Neuronal stem cell (in vitro differentiated cells): ENCODE measurements around the gene CLRN2.

Source experiments
- DNase-seq: peaks from one replicate; pipeline ENCODE4 v3.0.0-alpha.2; 2013; ENCODE audit warnings: low spot score
- H2AFZ ChIP-seq: one replicate; pipeline ENCODE4 v1.6.1; 2013; ENCODE audit warnings: mild to moderate bottlenecking, low read length, inconsistent platforms
- H2AK5ac ChIP-seq: 2 replicates; pipeline ENCODE4 v1.6.1; 2013; ENCODE audit warnings: low read depth, mild to moderate bottlenecking, inconsistent platforms, low read length, moderate library complexity, mixed read lengths
- H2BK120ac ChIP-seq: 2 replicates; pipeline ENCODE4 v1.6.1; 2013; ENCODE audit warnings: low read depth, mild to moderate bottlenecking, inconsistent platforms, low read length, moderate library complexity, mixed read lengths
- H2BK12ac ChIP-seq: one replicate; pipeline ENCODE4 v1.6.1; 2013; ENCODE audit warnings: low read length, inconsistent platforms
- H2BK15ac ChIP-seq: 2 replicates; pipeline ENCODE4 v1.6.1; 2013; ENCODE audit warnings: mild to moderate bottlenecking, low read length, inconsistent platforms, mixed read lengths
- H2BK5ac ChIP-seq: one replicate; pipeline ENCODE4 v1.6.1; 2013; ENCODE audit warnings: inconsistent platforms, mild to moderate bottlenecking, low read length, moderate library complexity
- H3K14ac ChIP-seq: one replicate; pipeline ENCODE4 v1.6.1; 2013; ENCODE audit warnings: low read length, inconsistent platforms
- H3K18ac ChIP-seq: 2 replicates; pipeline ENCODE4 v1.6.1; 2013; ENCODE audit warnings: low read length, inconsistent platforms
- H3K23ac ChIP-seq: 2 replicates; pipeline ENCODE4 v1.6.1; 2013; ENCODE audit warnings: low read depth, mild to moderate bottlenecking, mixed read lengths, low read length, inconsistent platforms; ENCODE audit not compliant: poor library complexity
- H3K27ac ChIP-seq: replicated peaks from 3 replicates; pipeline ENCODE4 v1.5.1; 2013; ENCODE audit warnings: low read length, inconsistent platforms
- H3K27me3 ChIP-seq, 3 experiments: 2 replicates each; pipeline ENCODE4 v1.6.1; 2013; ENCODE audit warnings: low read length in 3 of 3, mild to moderate bottlenecking in 2 of 3, inconsistent platforms in 1 of 3, low read depth in 1 of 3, mixed read lengths in 1 of 3, moderate library complexity in 1 of 3; ENCODE audit not compliant: control insufficient read depth in 3 of 3, insufficient read depth in 3 of 3
- H3K36me3 ChIP-seq, 2 donors: replicated peaks in 1 of 2; 2 replicates each; pipeline ENCODE4 v1.6.1; 2013; ENCODE audit warnings: low read length in 2 of 2; ENCODE audit not compliant: control insufficient read depth in 2 of 2, insufficient read depth in 2 of 2
- H3K4ac ChIP-seq: 2 replicates; pipeline ENCODE4 v1.6.1; 2013; ENCODE audit warnings: inconsistent platforms, mild to moderate bottlenecking, low read length, moderate library complexity
- H3K4me1 ChIP-seq, 2 donors: 1 replicate in 1 of 2; 2 replicates in 1 of 2; pipeline ENCODE4 v1.6.1; 2013; ENCODE audit warnings: low read length in 2 of 2, low read depth in 1 of 2; ENCODE audit not compliant: control insufficient read depth in 2 of 2, insufficient read depth in 1 of 2
- H3K4me2 ChIP-seq: one replicate; pipeline ENCODE4 v1.6.1; 2013; ENCODE audit warnings: mild to moderate bottlenecking, low read length, inconsistent platforms; ENCODE audit not compliant: insufficient read depth, poor library complexity, severe bottlenecking
- H3K4me3 ChIP-seq, 2 donors: 2 replicates each; pipeline ENCODE4 v1.5.1; 2013; ENCODE audit warnings: low read length in 2 of 2, mild to moderate bottlenecking in 2 of 2, inconsistent platforms in 1 of 2, moderate library complexity in 1 of 2
- H3K79me1 ChIP-seq: one replicate; pipeline ENCODE4 v1.6.1; 2013; ENCODE audit warnings: low read depth, mild to moderate bottlenecking, inconsistent platforms, low read length, moderate library complexity
- H3K9ac ChIP-seq: one replicate; pipeline ENCODE4 v1.6.1; 2013; ENCODE audit warnings: mild to moderate bottlenecking, low read depth, low read length, inconsistent platforms; ENCODE audit not compliant: poor library complexity
- H3K9me3 ChIP-seq, 2 donors: replicated peaks in 1 of 2; 2 replicates each; pipeline versions ENCODE3 to v1.6.1; 2013; ENCODE audit warnings: low read length in 2 of 2, mild to moderate bottlenecking in 2 of 2, inconsistent platforms in 1 of 2, low read depth in 1 of 2, mixed read lengths in 1 of 2, moderate library complexity in 1 of 2; ENCODE audit not compliant: control insufficient read depth in 2 of 2, insufficient read depth in 1 of 2
- H4K8ac ChIP-seq: one replicate; pipeline ENCODE4 v1.6.1; 2013; ENCODE audit warnings: low read depth, mild to moderate bottlenecking, inconsistent platforms, low read length, moderate library complexity
- H4K91ac ChIP-seq: one replicate; pipeline ENCODE4 v1.6.1; 2013; ENCODE audit warnings: low read length, low read depth, mild to moderate bottlenecking, inconsistent platforms; ENCODE audit not compliant: poor library complexity
- WGBS, 2 donors: extraction: QIAGEN DNeasy Blood & Tissue Kit; methylation state at CpG; one replicate each; pipeline ENCODE4 v1.1.7; 2013; ENCODE audit warnings: missing lambda C conversion rate in 2 of 2, mixed read lengths in 1 of 2; ENCODE audit not compliant: insufficient read length in 2 of 2, insufficient replicate concordance in 1 of 2; ENCODE audit errors: extremely low coverage in 2 of 2; 5-methylcytosine and 5-hydroxymethylcytosine counted together

CLRN2 gene

GRCh38 chr4:17494258-17495190 is 20.4 kb upstream of the CLRN2 start:
- Histone ChIP-seq H3K4me2 (no peak overlapping the region), H2BK15ac (no peak overlapping the region), H2BK5ac (no peak overlapping the region), H3K4me1 (peaks cover 0 to 2% of the 10 kb centered on the region in 2 donors), H3K4me3 (peak overlapping the region in 1 of 2 donors; percentile 23), H2AK5ac (no peak overlapping the region), H4K91ac (no peak overlapping the region), H3K79me1 (no peaks in the 10 kb centered on the region), H3K4ac (no peak overlapping the region), H2AFZ (no peak overlapping the region), H3K27me3 (no peaks in the 10 kb centered on the region), H3K36me3 (peaks cover 14 to 53% of the 10 kb centered on the region in 2 donors), H3K9me3 (no peaks in the 10 kb centered on the region), H3K23ac (no peak overlapping the region), H3K9ac (no peak overlapping the region), H4K8ac (no peak overlapping the region), H2BK12ac (no peak overlapping the region), H3K27ac (no peak overlapping the region), H2BK120ac (no peak overlapping the region), H3K14ac (no peak overlapping the region), H3K18ac (no peak overlapping the region)
- WGBS, 2 donors = no CpG with 5 or more reads among the region's 10 CpGs
- DNase-seq = no peak

DNA sequence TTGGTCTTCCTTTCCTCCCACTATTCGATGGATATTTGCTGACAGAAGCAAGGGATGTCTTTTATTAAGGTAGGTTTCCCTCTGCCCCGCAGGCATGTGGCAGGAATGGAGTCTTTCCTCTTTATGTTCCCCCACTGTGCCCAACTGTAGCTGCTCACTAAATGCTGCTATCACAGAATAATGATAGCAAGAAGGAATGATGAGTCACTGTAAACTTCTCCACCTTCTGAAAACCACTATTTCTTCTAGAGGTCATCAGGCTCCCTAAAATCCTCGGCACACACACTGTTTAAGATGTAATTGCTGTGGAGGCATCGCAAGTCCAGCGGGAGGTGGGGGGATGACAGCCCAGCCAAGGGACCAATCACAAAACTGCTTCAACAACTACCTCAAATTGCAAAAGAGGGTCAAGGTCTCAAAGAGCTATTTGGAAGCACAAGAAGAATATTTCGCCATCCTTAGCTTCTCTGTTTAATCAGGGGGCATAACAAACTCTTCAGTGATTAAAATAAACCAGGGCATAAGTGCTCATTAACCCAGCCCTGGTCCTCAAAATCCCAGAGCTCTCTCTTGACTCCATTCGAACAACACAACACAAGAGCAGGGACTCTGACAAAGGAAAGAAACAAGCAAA is 17.0 kb upstream of the CLRN2 start:
- no CpG with 5 or more reads among the region's 7 CpGs for WGBS, 2 donors
- no peak overlapping the region for H3K27ac ChIP-seq
- no peak overlapping the region for H3K4ac ChIP-seq
- no peak overlapping the region for H2BK5ac ChIP-seq
- no peak overlapping the region for H3K23ac ChIP-seq
- no peaks in the 10 kb centered on the region for H3K9me3 ChIP-seq
- H4K8ac ChIP-seq = no peak overlapping the region
- peaks cover 7 to 74% of the 10 kb centered on the region in 2 donors for H3K36me3 ChIP-seq
- no peak overlapping the region for H2AK5ac ChIP-seq
- no peak overlapping the region for H2BK12ac ChIP-seq
- no peaks in the 10 kb centered on the region for H3K27me3 ChIP-seq
- no peak overlapping the region for H3K9ac ChIP-seq
- no peak overlapping the region for H3K14ac ChIP-seq
- H2AFZ ChIP-seq = no peak overlapping the region
- H3K4me3 ChIP-seq = no peak overlapping the region
- H3K4me2 ChIP-seq = no peak overlapping the region
- H2BK120ac ChIP-seq = no peak overlapping the region
- H3K4me1 ChIP-seq = peaks cover 0 to 2% of the 10 kb centered on the region in 2 donors
- H3K79me1 ChIP-seq = no peaks in the 10 kb centered on the region
- H3K18ac ChIP-seq = no peak overlapping the region
- H2BK15ac ChIP-seq = no peak overlapping the region
- no peak overlapping the region for H4K91ac ChIP-seq
- DNase-seq = no peak

GRCh38 chr4:17500574-17500973 is 14.4 kb upstream of the CLRN2 start:
- H2AFZ ChIP-seq = no peak overlapping the region
- H3K79me1 ChIP-seq = no peaks in the 10 kb centered on the region
- H4K91ac ChIP-seq = no peak overlapping the region
- no peak overlapping the region for H3K4me3 ChIP-seq
- H2BK15ac ChIP-seq = no peak overlapping the region
- no peak overlapping the region for H3K23ac ChIP-seq
- peaks cover 10 to 67% of the 10 kb centered on the region in 2 donors for H3K36me3 ChIP-seq
- no peak overlapping the region for H3K4me2 ChIP-seq
- no peak overlapping the region for H3K18ac ChIP-seq
- no peak overlapping the region for H2BK12ac ChIP-seq
- H3K14ac ChIP-seq = no peak overlapping the region
- H2BK5ac ChIP-seq = no peak overlapping the region
- no peak overlapping the region for H3K9ac ChIP-seq
- H3K27ac ChIP-seq = no peak overlapping the region
- H3K4me1 ChIP-seq = no peaks in the 10 kb centered on the region
- no peaks in the 10 kb centered on the region for H3K9me3 ChIP-seq
- no peak for DNase-seq
- H4K8ac ChIP-seq = no peak overlapping the region
- no peak overlapping the region for H3K4ac ChIP-seq
- no peaks in the 10 kb centered on the region for H3K27me3 ChIP-seq
- no peak overlapping the region for H2BK120ac ChIP-seq
- H2AK5ac ChIP-seq = no peak overlapping the region

DNA sequence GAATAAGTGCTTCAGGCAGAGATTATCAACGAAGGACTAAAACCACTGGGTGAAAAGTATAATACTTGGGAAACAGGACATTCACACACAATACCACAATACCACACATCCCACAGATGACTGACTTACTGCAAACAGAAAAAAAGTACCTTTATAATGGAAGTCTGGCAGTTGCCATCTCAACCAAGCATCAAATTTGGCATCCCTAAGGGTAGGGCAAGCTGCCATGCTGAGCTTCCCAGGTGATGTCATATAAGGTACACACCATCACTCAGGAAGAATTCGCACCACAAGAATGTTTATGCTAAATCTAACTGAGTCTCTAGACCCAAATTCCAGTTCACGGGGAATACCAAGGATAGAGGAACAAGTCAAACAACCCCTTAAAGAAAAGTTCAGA is 12.2 kb upstream of the CLRN2 start:
- Histone ChIP-seq H2BK120ac (no peak overlapping the region), H3K79me1 (no peaks in the 10 kb centered on the region), H2AK5ac (no peak overlapping the region), H3K14ac (no peak overlapping the region), H2BK12ac (no peak overlapping the region), H3K27ac (no peak overlapping the region), H2BK5ac (no peak overlapping the region), H4K8ac (no peak overlapping the region), H2BK15ac (no peak overlapping the region), H3K4me3 (no peak overlapping the region), H3K4ac (no peak overlapping the region), H3K27me3 (no peaks in the 10 kb centered on the region), H3K4me2 (no peak overlapping the region), H2AFZ (no peak overlapping the region), H3K23ac (no peak overlapping the region), H3K4me1 (no peaks in the 10 kb centered on the region), H4K91ac (no peak overlapping the region), H3K9me3 (no peaks in the 10 kb centered on the region), H3K36me3 (peaks cover 12 to 74% of the 10 kb centered on the region in 2 donors), H3K18ac (no peak overlapping the region), H3K9ac (no peak overlapping the region)
- no CpG with 5 or more reads among the region's 3 CpGs for WGBS, 2 donors
- DNase-seq = no peak
